ENCODE data around the gene PCBP1. TPM values are rescaled to one million over a fixed set of nuclear protein-coding genes. Genes with fewer than 3 reads are reported as not detected.

Gene PCBP1
- polyA plus RNA-seq (2013), result 259 TPM

DNA sequence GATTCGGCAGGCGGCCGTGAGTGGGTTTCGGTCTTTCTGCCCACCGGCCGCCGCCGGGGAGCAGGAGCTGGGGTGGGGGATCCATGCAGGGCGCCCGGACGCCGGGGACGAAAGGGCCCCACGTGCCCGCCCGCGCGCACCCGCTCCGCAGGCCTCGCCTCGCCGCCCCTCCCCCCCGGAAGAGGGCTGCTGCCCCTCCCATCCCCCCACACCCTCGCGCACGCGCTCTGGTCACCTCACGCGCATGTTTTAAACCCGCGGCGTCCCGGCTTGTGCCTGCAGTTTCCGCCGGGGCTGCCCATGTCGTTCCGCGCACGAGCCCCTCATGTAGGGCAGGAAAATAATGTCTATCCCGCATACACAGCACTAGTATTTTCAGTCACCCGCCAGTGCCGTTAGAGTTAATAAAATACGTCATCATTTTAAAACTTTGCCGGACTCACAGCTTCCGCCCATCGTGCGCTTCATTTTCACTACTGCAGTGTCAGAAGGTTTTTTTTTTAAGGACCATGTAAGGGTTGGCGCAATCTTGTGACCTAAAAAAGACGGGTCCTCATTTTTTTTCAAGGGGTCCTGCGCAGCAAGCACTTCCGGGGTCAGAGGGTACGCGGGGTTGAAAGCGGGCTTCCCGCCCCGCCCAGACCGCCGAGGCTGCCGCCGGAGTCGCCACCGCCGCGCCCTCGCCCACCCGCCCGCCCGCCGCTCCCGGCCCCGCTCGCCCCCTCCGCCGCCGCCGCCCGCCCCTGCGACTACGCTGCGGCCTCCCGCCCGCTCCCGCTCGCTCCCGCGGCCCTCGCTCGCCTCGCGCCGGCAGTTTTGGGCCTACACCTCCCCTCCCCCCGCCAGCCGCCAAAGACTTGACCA, at the start of gene PCBP1:
Gene PCBP1 (plus strand): TSS at position 640 of the 864 bp plus-strand sequence. CDS start 267 bp downstream, outside the sequence.
- peak within 1 kb of the TSS; percentile 100 for H3K27ac ChIP-seq (ENCODE audit: insufficient read depth in 1 of 2, low read depth in 1 of 2, low read length in 2 of 2, poor library complexity in 1 of 2, severe bottlenecking in 2 of 2)
- ChIA-PET CTCF (interaction anchor here (0.9 to 2.9 kb wide), 8 partner anchors 9 to 173 kb away, joined by 3 to 19 read pairs (median 4); no protein-coding TSS in a partner anchor), POLR2A (interaction anchor here (0.6 to 2.8 kb wide), 10 partner anchors 8 to 176 kb away, joined by 3 to 20 read pairs (median 4); no protein-coding TSS in a partner anchor)
- peaks cover 0 to 34% (median 16%) of the 10 kb centered on the region in 4 experiments for H3K36me3 ChIP-seq (ENCODE audit: control insufficient read depth in 4 of 4, insufficient read depth in 4 of 4, low read length in 3 of 4)
- peak; percentile 95 to 97 (median 96) for DNase-seq
- peaks cover 35 to 70% (median 50%) of the 10 kb centered on the region in 4 experiments for H3K4me1 ChIP-seq (ENCODE audit: control extremely low read depth in 1 of 4, control insufficient read depth in 4 of 4, insufficient read depth in 4 of 4, low read length in 3 of 4)
- no peaks in the 10 kb centered on the region for H3K27me3 ChIP-seq (replicated peaks in 2 of 5; ENCODE audit: control insufficient read depth in 4 of 5, insufficient read depth in 5 of 5, low read length in 4 of 5)
- H3K9me3 ChIP-seq (ENCODE audit: control extremely low read depth in 1 of 5, control insufficient read depth in 4 of 5, insufficient read depth in 2 of 5, low read depth in 1 of 5, low read length in 4 of 5), result no peaks in the 10 kb centered on the region
- under 1% methylated on average over 38 of the region's 94 CpGs for WGBS (ENCODE audit: insufficient coverage)
- H3K4me3 ChIP-seq (ENCODE audit: control insufficient read depth in 1 of 7, extremely low read depth in 1 of 7, insufficient read depth in 4 of 7, low read depth in 2 of 7, low read length in 6 of 7), result peak within 1 kb of the TSS; percentile 69 to 99 (median 93)

DNA sequence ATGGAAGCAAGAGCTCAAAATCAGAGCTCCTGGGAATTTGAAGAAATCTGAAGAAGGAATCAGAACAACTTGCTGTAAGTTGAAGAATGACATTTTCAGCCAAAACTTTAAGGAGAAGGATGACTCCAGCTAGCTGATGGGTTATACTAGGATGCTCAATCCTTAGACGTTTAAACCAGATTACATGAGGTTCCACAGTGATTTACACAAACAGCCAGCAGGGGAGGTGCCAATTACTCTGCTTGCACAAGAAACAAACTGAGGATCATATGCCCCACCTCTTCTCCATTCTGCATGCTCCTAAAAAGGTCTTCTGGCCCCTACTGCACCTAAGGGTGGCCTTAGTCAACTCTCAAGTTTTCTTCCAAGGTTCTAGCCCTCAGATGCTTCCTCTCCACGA, 47.9 kb upstream of the PCBP1 start:
- POLR2A ChIA-PET, result no interaction called here
- H3K27ac ChIP-seq (ENCODE audit: insufficient read depth in 1 of 2, low read depth in 1 of 2, low read length in 2 of 2, poor library complexity in 1 of 2, severe bottlenecking in 2 of 2), result no peak overlapping the region
- WGBS (ENCODE audit: insufficient coverage), result 92% methylated on average over 1 of the region's 2 CpGs
- no peaks in the 10 kb centered on the region for H3K27me3 ChIP-seq (replicated peaks in 2 of 5; ENCODE audit: control insufficient read depth in 4 of 5, insufficient read depth in 5 of 5, low read length in 4 of 5)
- peaks cover 0 to 7% (median 4%) of the 10 kb centered on the region in 4 experiments for H3K36me3 ChIP-seq (ENCODE audit: control insufficient read depth in 4 of 4, insufficient read depth in 4 of 4, low read length in 3 of 4)
- H3K9me3 ChIP-seq (ENCODE audit: control extremely low read depth in 1 of 5, control insufficient read depth in 4 of 5, insufficient read depth in 2 of 5, low read depth in 1 of 5, low read length in 4 of 5), result no peaks in the 10 kb centered on the region
- no peak overlapping the region for H3K4me3 ChIP-seq (ENCODE audit: control insufficient read depth in 1 of 7, extremely low read depth in 1 of 7, insufficient read depth in 4 of 7, low read depth in 2 of 7, low read length in 6 of 7)
- peaks cover 4 to 28% (median 17%) of the 10 kb centered on the region in 4 experiments for H3K4me1 ChIP-seq (ENCODE audit: control extremely low read depth in 1 of 4, control insufficient read depth in 4 of 4, insufficient read depth in 4 of 4, low read length in 3 of 4)
- CTCF ChIA-PET, result interaction anchor here (1.2 to 1.9 kb wide), 3 partner anchors 32 to 104 kb away, joined by 3 to 4 read pairs (median 4); no protein-coding TSS in a partner anchor
- no peak for DNase-seq

DNA sequence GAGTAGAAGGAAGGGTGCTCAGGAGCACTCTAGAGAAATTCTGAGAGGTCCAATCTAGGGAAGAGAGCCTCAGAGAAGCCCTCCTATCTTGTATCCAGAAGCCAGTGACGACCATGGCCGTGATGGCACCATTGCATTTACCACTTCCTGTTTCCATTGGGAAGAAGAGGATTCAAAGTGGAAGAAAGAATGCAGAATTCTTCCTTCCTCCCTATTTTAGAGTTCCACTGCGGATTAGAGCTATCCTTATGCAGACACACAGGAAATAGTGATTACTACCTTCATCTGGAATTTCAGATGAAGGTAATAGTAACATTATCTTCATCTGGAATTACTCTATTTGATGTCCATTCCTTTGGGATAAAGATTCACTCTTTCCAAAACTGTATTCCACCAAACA, 45.6 kb upstream of the PCBP1 start:
- CTCF ChIA-PET, result interaction anchor here (0.6 to 1.5 kb wide), 4 partner anchors 13 to 661 kb away, joined by 3 to 5 read pairs (median 4); no protein-coding TSS in a partner anchor

DNA sequence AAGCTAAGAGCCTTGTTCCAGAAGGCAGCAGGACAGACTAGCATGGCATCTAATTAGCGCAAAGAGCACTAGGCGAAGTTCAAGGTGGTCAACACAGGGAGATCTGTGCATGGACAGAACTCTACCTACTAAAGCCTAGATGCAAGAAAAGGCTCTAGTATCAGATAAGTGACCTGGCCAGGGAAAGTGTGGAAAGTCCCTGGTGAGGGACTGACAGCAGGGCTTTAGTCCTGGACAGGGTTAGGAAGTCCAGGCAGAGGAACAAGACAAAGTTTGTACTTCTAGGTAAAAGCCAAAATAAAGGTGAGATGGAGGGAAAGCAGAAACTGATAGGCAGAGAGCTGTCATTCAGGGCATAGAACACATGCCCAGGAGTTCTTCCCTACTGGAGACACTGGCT, 45.0 kb upstream of the PCBP1 start:
- POLR2A ChIA-PET, result no interaction called here
- H3K4me1 ChIP-seq (ENCODE audit: control extremely low read depth in 1 of 4, control insufficient read depth in 4 of 4, insufficient read depth in 4 of 4, low read length in 3 of 4), result peaks cover 16 to 57% (median 37%) of the 10 kb centered on the region in 4 experiments

More for the DNA sequence above, 45.6 kb upstream of the PCBP1 start:
- Histone ChIP-seq H3K4me3 (ENCODE audit: control insufficient read depth in 1 of 7, extremely low read depth in 1 of 7, insufficient read depth in 4 of 7, low read depth in 2 of 7, low read length in 6 of 7) (no peak overlapping the region), H3K4me1 (ENCODE audit: control extremely low read depth in 1 of 4, control insufficient read depth in 4 of 4, insufficient read depth in 4 of 4, low read length in 3 of 4) (peaks cover 11 to 51% (median 31%) of the 10 kb centered on the region in 4 experiments), H3K9me3 (ENCODE audit: control extremely low read depth in 1 of 5, control insufficient read depth in 4 of 5, insufficient read depth in 2 of 5, low read depth in 1 of 5, low read length in 4 of 5) (no peaks in the 10 kb centered on the region), H3K27ac (ENCODE audit: insufficient read depth in 1 of 2, low read depth in 1 of 2, low read length in 2 of 2, poor library complexity in 1 of 2, severe bottlenecking in 2 of 2) (no peak overlapping the region), H3K27me3 (replicated peaks in 2 of 5; ENCODE audit: control insufficient read depth in 4 of 5, insufficient read depth in 5 of 5, low read length in 4 of 5) (no peaks in the 10 kb centered on the region), H3K36me3 (ENCODE audit: control insufficient read depth in 4 of 4, insufficient read depth in 4 of 4, low read length in 3 of 4) (peaks cover 0 to 8% (median under 1%) of the 10 kb centered on the region in 4 experiments)
- POLR2A ChIA-PET, result interaction anchor here (1.0 kb wide), 1 partner anchor 24 kb away, joined by 3 read pairs; no protein-coding TSS in a partner anchor
- DNase-seq, result no peak
- WGBS (ENCODE audit: insufficient coverage), result 100% methylated on average over 2 of the region's 3 CpGs

DNA sequence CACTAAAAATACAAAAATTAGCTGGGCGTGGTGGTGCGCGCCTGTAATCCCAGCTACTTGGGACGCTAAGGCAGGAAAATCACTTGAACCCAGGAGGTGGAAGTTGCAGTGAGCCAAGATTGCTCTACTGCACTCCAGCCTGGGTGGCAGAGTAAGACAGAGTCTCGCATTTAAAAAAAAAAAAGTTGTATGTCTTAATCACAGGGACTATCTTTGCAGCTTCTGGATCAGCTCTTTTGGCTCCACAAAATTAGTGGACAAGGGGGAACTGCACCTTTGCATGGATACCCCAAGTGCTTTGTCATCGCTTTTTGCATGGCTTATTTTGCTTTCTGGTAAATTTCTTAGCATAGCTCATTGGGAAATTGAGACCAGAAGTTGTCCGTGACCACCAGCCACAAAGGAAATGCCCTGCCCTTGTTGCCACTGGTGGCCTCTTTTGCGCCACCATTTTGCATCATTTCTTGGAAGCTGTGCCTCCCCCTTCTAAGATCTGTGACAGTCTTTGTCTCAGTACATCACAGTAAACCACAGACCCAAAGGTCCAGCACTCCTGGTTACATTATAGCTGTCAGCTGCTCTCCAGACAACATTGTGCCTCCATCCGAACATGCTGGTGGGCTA, 43.9 kb upstream of the PCBP1 start:
- ChIA-PET CTCF (interaction anchor here (1.1 to 2.4 kb wide), 6 partner anchors 10 to 129 kb away, joined by 3 to 6 read pairs (median 3); partner anchors contain the start of gene MXD1), POLR2A (no interaction called here)
- WGBS (ENCODE audit: insufficient coverage), result 71% methylated on average over 9 of the region's 9 CpGs
- no peaks in the 10 kb centered on the region for H3K9me3 ChIP-seq (ENCODE audit: control extremely low read depth in 1 of 5, control insufficient read depth in 4 of 5, insufficient read depth in 2 of 5, low read depth in 1 of 5, low read length in 4 of 5)
- H3K27me3 ChIP-seq (replicated peaks in 2 of 5; ENCODE audit: control insufficient read depth in 4 of 5, insufficient read depth in 5 of 5, low read length in 4 of 5), result no peaks in the 10 kb centered on the region
- H3K27ac ChIP-seq (ENCODE audit: insufficient read depth in 1 of 2, low read depth in 1 of 2, low read length in 2 of 2, poor library complexity in 1 of 2, severe bottlenecking in 2 of 2), result no peak overlapping the region
- peaks cover 0 to 9% (median 2%) of the 10 kb centered on the region in 4 experiments for H3K36me3 ChIP-seq (ENCODE audit: control insufficient read depth in 4 of 4, insufficient read depth in 4 of 4, low read length in 3 of 4)
- peak overlapping the region in 4 of 7 experiments; percentile 5 to 49 (median 33) for H3K4me3 ChIP-seq (ENCODE audit: control insufficient read depth in 1 of 7, extremely low read depth in 1 of 7, insufficient read depth in 4 of 7, low read depth in 2 of 7, low read length in 6 of 7)
- DNase-seq, result peak; percentile 13 to 60 (median 57)
- peaks cover 19 to 62% (median 39%) of the 10 kb centered on the region in 4 experiments for H3K4me1 ChIP-seq (ENCODE audit: control extremely low read depth in 1 of 4, control insufficient read depth in 4 of 4, insufficient read depth in 4 of 4, low read length in 3 of 4)

More for the DNA sequence above, 45.0 kb upstream of the PCBP1 start:
- no peak for DNase-seq
- no peaks in the 10 kb centered on the region for H3K9me3 ChIP-seq (ENCODE audit: control extremely low read depth in 1 of 5, control insufficient read depth in 4 of 5, insufficient read depth in 2 of 5, low read depth in 1 of 5, low read length in 4 of 5)
- no peak overlapping the region for H3K4me3 ChIP-seq (ENCODE audit: control insufficient read depth in 1 of 7, extremely low read depth in 1 of 7, insufficient read depth in 4 of 7, low read depth in 2 of 7, low read length in 6 of 7)
- H3K27me3 ChIP-seq (replicated peaks in 2 of 5; ENCODE audit: control insufficient read depth in 4 of 5, insufficient read depth in 5 of 5, low read length in 4 of 5), result no peaks in the 10 kb centered on the region
- 100% methylated on average over 2 of the region's 2 CpGs for WGBS (ENCODE audit: insufficient coverage)
- CTCF ChIA-PET, result interaction anchor here (1.5 kb wide), 1 partner anchor 130 kb away, joined by 5 read pairs; no protein-coding TSS in a partner anchor
- H3K36me3 ChIP-seq (ENCODE audit: control insufficient read depth in 4 of 4, insufficient read depth in 4 of 4, low read length in 3 of 4), result peaks cover 0 to 8% (median under 1%) of the 10 kb centered on the region in 4 experiments
- H3K27ac ChIP-seq (ENCODE audit: insufficient read depth in 1 of 2, low read depth in 1 of 2, low read length in 2 of 2, poor library complexity in 1 of 2, severe bottlenecking in 2 of 2), result no peak overlapping the region

DNA sequence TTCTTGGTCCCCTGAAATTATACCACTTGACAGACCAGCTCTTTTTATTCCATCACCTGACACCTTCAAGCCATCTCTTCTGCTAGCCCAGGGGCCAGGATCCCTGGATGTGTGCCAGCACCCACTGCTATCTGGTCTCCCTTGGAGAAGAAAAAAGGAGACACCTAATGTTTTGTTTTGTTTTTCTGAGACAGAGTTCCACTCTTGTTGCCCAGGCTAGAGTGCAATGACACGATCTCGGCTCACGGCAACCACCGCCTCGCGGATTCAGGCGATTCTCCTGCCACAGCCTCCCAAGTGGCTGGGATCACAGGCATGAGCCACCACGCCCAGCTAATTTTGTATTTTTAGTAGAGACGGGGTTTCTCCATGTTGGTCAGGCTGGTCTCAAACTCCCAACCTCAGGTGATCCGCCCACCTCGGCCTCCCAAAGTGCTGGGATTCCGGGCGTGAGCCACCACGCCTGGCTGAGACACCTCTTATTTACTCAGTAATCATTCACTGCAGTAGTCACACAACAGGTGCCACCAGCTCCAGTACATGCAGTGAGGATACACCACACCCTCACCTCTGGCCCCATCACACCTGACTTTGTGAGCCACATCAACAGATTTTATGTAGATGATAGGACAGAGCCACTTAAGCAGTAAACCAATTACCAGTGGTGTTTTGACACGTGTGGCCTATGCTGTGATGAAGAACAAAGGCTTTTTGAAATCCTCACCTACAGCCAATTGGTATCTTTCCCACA, 42.8 kb upstream of the PCBP1 start:
- DNase-seq, result peak in 1 of 3 donors; percentile 11
- H3K9me3 ChIP-seq (ENCODE audit: control extremely low read depth in 1 of 5, control insufficient read depth in 4 of 5, insufficient read depth in 2 of 5, low read depth in 1 of 5, low read length in 4 of 5), result no peaks in the 10 kb centered on the region
- peaks cover 2 to 18% (median 8%) of the 10 kb centered on the region in 4 experiments for H3K36me3 ChIP-seq (ENCODE audit: control insufficient read depth in 4 of 4, insufficient read depth in 4 of 4, low read length in 3 of 4)
- WGBS (ENCODE audit: insufficient coverage), result 100% methylated on average over 8 of the region's 15 CpGs
- H3K27me3 ChIP-seq (replicated peaks in 2 of 5; ENCODE audit: control insufficient read depth in 4 of 5, insufficient read depth in 5 of 5, low read length in 4 of 5), result no peaks in the 10 kb centered on the region
- POLR2A ChIA-PET, result no interaction called here
- H3K27ac ChIP-seq (ENCODE audit: insufficient read depth in 1 of 2, low read depth in 1 of 2, low read length in 2 of 2, poor library complexity in 1 of 2, severe bottlenecking in 2 of 2), result no peak overlapping the region
- peaks cover 19 to 62% (median 39%) of the 10 kb centered on the region in 4 experiments for H3K4me1 ChIP-seq (ENCODE audit: control extremely low read depth in 1 of 4, control insufficient read depth in 4 of 4, insufficient read depth in 4 of 4, low read length in 3 of 4)
- CTCF ChIA-PET, result interaction anchor here (1.1 to 2.4 kb wide), 5 partner anchors 11 to 130 kb away, joined by 3 to 6 read pairs (median 3); partner anchors contain the start of gene MXD1
- no peak overlapping the region for H3K4me3 ChIP-seq (ENCODE audit: control insufficient read depth in 1 of 7, extremely low read depth in 1 of 7, insufficient read depth in 4 of 7, low read depth in 2 of 7, low read length in 6 of 7)

All from common myeloid progenitor, CD34-positive (primary cell).